Measurements from ENCODE around the gene LELP1.

- TF ChIP-seq AFF1 (IDR thresholded peaks at IDR 0.05; ENCODE audit: low read depth in 1 of 2, partially characterized antibody in 2 of 2) (no peak), E2F5 (CRISPR knock-in tag; IDR thresholded peaks at IDR 0.05) (no peak), ARID2 (IDR thresholded peaks at IDR 0.05) (no peak), POLR2A (conservative IDR thresholded peaks at IDR 0.05) (no peak), GABPB1 (CRISPR knock-in tag; IDR thresholded peaks at IDR 0.05) (no peak), CTCF (IDR thresholded peaks at IDR 0.05 in 2 of 3, conservative IDR thresholded peaks at IDR 0.05 in 1 of 3; ENCODE audit: insufficient read depth in 2 of 3, low read depth in 1 of 3, low read length in 3 of 3) (no peak), E2F8 (IDR thresholded peaks at IDR 0.05; ENCODE audit: low read depth, partially characterized antibody) (no peak), NFXL1 (CRISPR knock-in tag; IDR thresholded peaks at IDR 0.05) (no peak)
Observed at GRCh38 chr1:153251562-153251961, 48.3 kb downstream of the LELP1 start.
